Measurements from ENCODE around the gene GLUL. TPM values are rescaled to one million over a fixed set of nuclear protein-coding genes. Genes with fewer than 3 reads are reported as not detected.

Gene GLUL
- total RNA-seq, 1 donor from 2014 or later, result 435 TPM

Other genes starting within 250 kb of the GLUL start
- gene TEDDM1, start 8.9 kb upstream of the GLUL start, total RNA-seq, result not detected
- not detected for gene RGSL1, start 58.4 kb upstream of the GLUL start, total RNA-seq
- gene RNASEL, start 197.5 kb upstream of the GLUL start, total RNA-seq, result 6.1 TPM
- gene RGS16, start 212.6 kb upstream of the GLUL start, total RNA-seq, result 1.3 TPM

All from esophagus mucosa (tissue), 1 donor.